A549 treated with DMSO at 1 μM for 4 hours (cell line): Measurements from ENCODE around the gene CROCC2. TPM values are rescaled to one million over a fixed set of nuclear protein-coding genes. Genes with fewer than 3 reads are reported as not detected.

Experiments used
- total RNA-seq: library from RNA; stranded (reverse); fragments of 200-300 nt; extraction: Qiagen RNA extraction; gene quantifications from 5 replicates; pipeline ENCODE4 v1.2.3, GENCODE V29; 2022; ENCODE audit warnings: low read depth

Gene CROCC2
- not detected in 5 replicates for total RNA-seq

GRCh38 chr2:240906141-240906910 is at the start of gene CROCC2:
Gene CROCC2, plus strand, starts transcription at chr2:240906336. Its CDS starts 178 bp downstream, at chr2:240906514.

GRCh38 chr2:240868286-240869108 is 37.6 kb upstream of the CROCC2 start, which contains the start of gene AGXT:
Gene AGXT, plus strand, starts transcription at chr2:240868824. Its CDS starts 42 bp downstream, at chr2:240868866.

GRCh38 chr2:240895656-240896388 is 10.3 kb upstream of the CROCC2 start, which contains the start of gene MAB21L4:
Gene MAB21L4, minus strand, starts transcription at chr2:240896156. Its CDS starts 159 bp downstream, at chr2:240895997.

GRCh38 chr2:240997856-240998705 is 91.9 kb downstream of the CROCC2 start, which contains the start of gene SNED1:
Gene SNED1, plus strand, starts transcription at chr2:240998618. Its CDS starts 220 bp downstream, at chr2:240998838.

Other genes starting within 250 kb of the CROCC2 start
- not detected in 5 replicates for gene AQP12B, start 223.5 kb upstream of the CROCC2 start, total RNA-seq
- gene AQP12A, start 214.5 kb upstream of the CROCC2 start, total RNA-seq = not detected in 5 replicates
- 0.62 to 0.84 TPM (median 0.78 TPM) in 5 replicates for gene KIF1A, start 86.1 kb upstream of the CROCC2 start, total RNA-seq
- gene AGXT, start 37.5 kb upstream of the CROCC2 start, total RNA-seq = not detected in 5 replicates
- 0.05 to 0.15 TPM (median 0.08 TPM) in 4 of 5 replicates, not detected in the other for gene MAB21L4, start 10.2 kb upstream of the CROCC2 start, total RNA-seq
- 0.38 to 0.65 TPM (median 0.48 TPM) in 5 replicates for gene SNED1, start 92.3 kb downstream of the CROCC2 start, total RNA-seq
- 24.6 to 34.8 TPM (median 25.9 TPM) in 5 replicates for gene MTERF4, start 196.0 kb downstream of the CROCC2 start, total RNA-seq
- 6.4 to 9.9 TPM (median 8.7 TPM) in 5 replicates for gene PASK, start 243.1 kb downstream of the CROCC2 start, total RNA-seq
- gene PPP1R7, start 244.1 kb downstream of the CROCC2 start, total RNA-seq = 57.6 to 69.1 TPM (median 59.1 TPM) in 5 replicates